HepG2 (cell line): ENCODE results near the gene SLC13A3. TPM values are rescaled to one million over a fixed set of nuclear protein-coding genes. Genes with fewer than 3 reads are reported as not detected.

Experiments
- ATF7-NPFF ChIP-seq: sonication (generic); formaldehyde crosslinking; IDR thresholded peaks from 2 replicates; pipeline ENCODE4 v1.8.1; 2023; ENCODE audit warnings: mild to moderate bottlenecking, low read depth, missing genetic modification reagents, moderate library complexity
- DNMT1 ChIP-seq: sonication (generic); formaldehyde crosslinking; IDR thresholded peaks from 2 replicates; pipeline ENCODE4 v1.5.1; 2020; ENCODE audit warnings: mild to moderate bottlenecking, missing genetic modification reagents
- GFI1 ChIP-seq: sonication (generic); formaldehyde crosslinking; IDR thresholded peaks from 2 replicates; pipeline ENCODE4 v1.5.0; 2020; ENCODE audit warnings: missing genetic modification reagents, mild to moderate bottlenecking, borderline replicate concordance
- KLF12 ChIP-seq: sonication (generic); formaldehyde crosslinking; IDR thresholded peaks from 2 replicates; pipeline ENCODE4 v1.4.0; 2020; ENCODE audit warnings: missing genetic modification reagents, borderline replicate concordance
- MAFF ChIP-seq: IDR thresholded peaks from 2 replicates; pipeline ENCODE4 v1.6.1; 2011; ENCODE audit warnings: low read depth, low read length, improper control_type of control experiment
- NFYB ChIP-seq: sonication (generic); formaldehyde crosslinking; IDR thresholded peaks from 2 replicates; pipeline ENCODE4 v1.4.0; 2020; ENCODE audit warnings: missing genetic modification reagents
- POGZ ChIP-seq: sonication (generic); formaldehyde crosslinking; IDR thresholded peaks from 2 replicates; pipeline ENCODE4 v1.4.0; 2020; ENCODE audit warnings: mild to moderate bottlenecking, missing genetic modification reagents
- POLR2AphosphoS5 ChIP-seq: IDR thresholded peaks from 2 replicates; pipeline ENCODE4 v1.6.1; 2012; ENCODE audit warnings: low read depth, low read length
- ZNF33A ChIP-seq: sonication (generic); formaldehyde crosslinking; IDR thresholded peaks from 2 replicates; pipeline ENCODE4 v1.5.1; 2020; ENCODE audit warnings: missing genetic modification reagents, mild to moderate bottlenecking, moderate library complexity, borderline replicate concordance
- ZNF446 ChIP-seq: sonication (generic); formaldehyde crosslinking; IDR thresholded peaks from 2 replicates; pipeline ENCODE4 v1.5.0; 2020; ENCODE audit warnings: mild to moderate bottlenecking, missing genetic modification reagents
- ZNF747 ChIP-seq: sonication (generic); formaldehyde crosslinking; IDR thresholded peaks from 2 replicates; pipeline ENCODE4 v1.8.1; 2023; ENCODE audit warnings: missing genetic modification reagents, mild to moderate bottlenecking, borderline replicate concordance
- polyA plus RNA-seq, 8 experiments: library from polyadenylated mRNA; depleted of rRNA in 3 of 8; stranded (reverse) in 7 of 8; unstranded in 1 of 8; fragments of >200 nt; fragmentation: Illumina TruSeq in 4 of 8; extraction: Trizol in 4 of 8; gene quantifications; 2 replicates each; pipeline versions ENCODE4 v1.2.1 to v1.2.3, GENCODE V29; 2011 to 2016; ENCODE audit warnings: low read depth in 4 of 8, missing spikeins in 1 of 8, mixed read lengths in 1 of 8; ENCODE audit not compliant: insufficient read depth in 1 of 8
- total RNA-seq, 5 experiments: library from RNA; depleted of rRNA; stranded (reverse); fragments of >200 nt; fragmentation: Illumina TruSeq; extraction: Trizol; gene quantifications; 2 replicates each; pipeline ENCODE4 v1.2.3, GENCODE V29; 2016; ENCODE audit warnings: low read depth in 1 of 5
- TF ChIP-seq, protein P1 (sequence below): sonication (generic); formaldehyde crosslinking; IDR thresholded peaks from 2 replicates; pipeline ENCODE4 v1.4.0; 2020; ENCODE audit warnings: missing genetic modification reagents, borderline replicate concordance
- TF ChIP-seq, protein P2 (sequence below), 2 experiments: IDR thresholded peaks; 2 replicates each; pipeline ENCODE4 v1.6.1; 2011 to 2012; ENCODE audit warnings: low read length in 2 of 2, borderline replicate concordance in 1 of 2, low read depth in 1 of 2, mild to moderate bottlenecking in 1 of 2, moderate library complexity in 1 of 2
- TF ChIP-seq, protein P3 (sequence below): sonication (generic); formaldehyde crosslinking; IDR thresholded peaks from 2 replicates; pipeline ENCODE4 v1.5.0; 2020; ENCODE audit warnings: missing genetic modification reagents
- TF ChIP-seq, protein P4 (sequence below): sonication (generic); formaldehyde crosslinking; IDR thresholded peaks from 2 replicates; pipeline ENCODE4 v1.8.0; 2022; ENCODE audit warnings: missing genetic modification reagents, mild to moderate bottlenecking, borderline replicate concordance
- TF ChIP-seq, protein P5 (sequence below): sonication (generic); formaldehyde crosslinking; IDR thresholded peaks from 2 replicates; pipeline ENCODE4 v1.4.0; 2020; ENCODE audit warnings: missing genetic modification reagents

The SLC13A3 gene
- total and polyA plus RNA-seq, 2 of the 13 experiments (the other 11 are each of a cell fraction or from before 2014, with no cell fraction given): 66.5 to 76.0 TPM

DNA sequence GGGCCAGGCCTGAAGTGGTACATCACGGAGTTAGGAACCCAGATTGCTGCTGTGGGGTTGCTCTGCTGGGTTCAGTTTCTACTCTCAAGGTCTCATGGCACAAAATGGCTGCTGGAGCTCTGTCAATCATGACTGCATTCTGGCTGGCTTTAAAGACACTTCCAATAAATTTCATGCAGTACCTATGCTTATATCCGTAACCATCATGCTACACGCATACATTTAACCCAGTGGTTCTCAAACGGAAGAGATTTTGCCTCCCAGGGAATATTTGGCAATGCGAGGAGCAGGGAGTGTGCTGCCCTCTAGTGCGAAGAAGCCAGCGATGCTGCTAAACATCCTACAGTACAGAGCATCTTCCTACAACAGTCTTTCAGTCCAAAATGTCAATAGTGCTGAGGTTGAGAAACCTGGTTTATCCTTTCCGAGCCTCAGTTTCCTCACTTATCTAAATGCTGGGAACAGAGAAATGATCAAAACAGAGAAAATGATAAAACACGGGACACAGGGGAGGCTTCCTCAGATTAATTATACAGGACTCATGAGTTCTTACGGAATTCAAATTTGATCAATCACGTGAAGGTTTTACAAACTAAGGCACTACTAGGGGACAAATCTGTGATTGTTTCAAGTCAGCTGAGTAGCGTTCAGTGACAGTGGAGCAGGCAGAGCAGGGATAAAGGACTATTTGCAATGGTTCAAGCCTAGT lies 48.5 kb upstream of the SLC13A3 start (continued):
- no peak for TF ChIP-seq POLR2AphosphoS5
- TF ChIP-seq NFYB: 0 out of 2 replicates have a peak, but pooled peaks have one; percentile 24
- TF ChIP-seq GFI1 (CRISPR knock-in tag): no peak
- TF ChIP-seq KLF12 (CRISPR knock-in tag): no peak
- TF ChIP-seq, protein P1, sequence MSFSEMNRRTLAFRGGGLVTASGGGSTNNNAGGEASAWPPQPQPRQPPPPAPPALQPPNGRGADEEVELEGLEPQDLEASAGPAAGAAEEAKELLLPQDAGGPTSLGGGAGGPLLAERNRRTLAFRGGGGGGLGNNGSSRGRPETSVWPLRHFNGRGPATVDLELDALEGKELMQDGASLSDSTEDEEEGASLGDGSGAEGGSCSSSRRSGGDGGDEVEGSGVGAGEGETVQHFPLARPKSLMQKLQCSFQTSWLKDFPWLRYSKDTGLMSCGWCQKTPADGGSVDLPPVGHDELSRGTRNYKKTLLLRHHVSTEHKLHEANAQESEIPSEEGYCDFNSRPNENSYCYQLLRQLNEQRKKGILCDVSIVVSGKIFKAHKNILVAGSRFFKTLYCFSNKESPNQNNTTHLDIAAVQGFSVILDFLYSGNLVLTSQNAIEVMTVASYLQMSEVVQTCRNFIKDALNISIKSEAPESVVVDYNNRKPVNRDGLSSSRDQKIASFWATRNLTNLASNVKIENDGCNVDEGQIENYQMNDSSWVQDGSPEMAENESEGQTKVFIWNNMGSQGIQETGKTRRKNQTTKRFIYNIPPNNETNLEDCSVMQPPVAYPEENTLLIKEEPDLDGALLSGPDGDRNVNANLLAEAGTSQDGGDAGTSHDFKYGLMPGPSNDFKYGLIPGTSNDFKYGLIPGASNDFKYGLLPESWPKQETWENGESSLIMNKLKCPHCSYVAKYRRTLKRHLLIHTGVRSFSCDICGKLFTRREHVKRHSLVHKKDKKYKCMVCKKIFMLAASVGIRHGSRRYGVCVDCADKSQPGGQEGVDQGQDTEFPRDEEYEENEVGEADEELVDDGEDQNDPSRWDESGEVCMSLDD (CRISPR knock-in tag): no peak
- TF ChIP-seq POGZ (CRISPR knock-in tag): peak; percentile 46; the same call in 1 of the 2 replicates
- TF ChIP-seq ZNF446 (CRISPR knock-in tag): no peak
- TF ChIP-seq, protein P2, sequence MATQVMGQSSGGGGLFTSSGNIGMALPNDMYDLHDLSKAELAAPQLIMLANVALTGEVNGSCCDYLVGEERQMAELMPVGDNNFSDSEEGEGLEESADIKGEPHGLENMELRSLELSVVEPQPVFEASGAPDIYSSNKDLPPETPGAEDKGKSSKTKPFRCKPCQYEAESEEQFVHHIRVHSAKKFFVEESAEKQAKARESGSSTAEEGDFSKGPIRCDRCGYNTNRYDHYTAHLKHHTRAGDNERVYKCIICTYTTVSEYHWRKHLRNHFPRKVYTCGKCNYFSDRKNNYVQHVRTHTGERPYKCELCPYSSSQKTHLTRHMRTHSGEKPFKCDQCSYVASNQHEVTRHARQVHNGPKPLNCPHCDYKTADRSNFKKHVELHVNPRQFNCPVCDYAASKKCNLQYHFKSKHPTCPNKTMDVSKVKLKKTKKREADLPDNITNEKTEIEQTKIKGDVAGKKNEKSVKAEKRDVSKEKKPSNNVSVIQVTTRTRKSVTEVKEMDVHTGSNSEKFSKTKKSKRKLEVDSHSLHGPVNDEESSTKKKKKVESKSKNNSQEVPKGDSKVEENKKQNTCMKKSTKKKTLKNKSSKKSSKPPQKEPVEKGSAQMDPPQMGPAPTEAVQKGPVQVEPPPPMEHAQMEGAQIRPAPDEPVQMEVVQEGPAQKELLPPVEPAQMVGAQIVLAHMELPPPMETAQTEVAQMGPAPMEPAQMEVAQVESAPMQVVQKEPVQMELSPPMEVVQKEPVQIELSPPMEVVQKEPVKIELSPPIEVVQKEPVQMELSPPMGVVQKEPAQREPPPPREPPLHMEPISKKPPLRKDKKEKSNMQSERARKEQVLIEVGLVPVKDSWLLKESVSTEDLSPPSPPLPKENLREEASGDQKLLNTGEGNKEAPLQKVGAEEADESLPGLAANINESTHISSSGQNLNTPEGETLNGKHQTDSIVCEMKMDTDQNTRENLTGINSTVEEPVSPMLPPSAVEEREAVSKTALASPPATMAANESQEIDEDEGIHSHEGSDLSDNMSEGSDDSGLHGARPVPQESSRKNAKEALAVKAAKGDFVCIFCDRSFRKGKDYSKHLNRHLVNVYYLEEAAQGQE (IDR thresholded peaks at IDR 0.05; ENCODE audit: borderline replicate concordance in 1 of 2, low read depth in 1 of 2, low read length in 2 of 2): no peak
- no peak for TF ChIP-seq DNMT1 (CRISPR knock-in tag)
- TF ChIP-seq, protein P3, sequence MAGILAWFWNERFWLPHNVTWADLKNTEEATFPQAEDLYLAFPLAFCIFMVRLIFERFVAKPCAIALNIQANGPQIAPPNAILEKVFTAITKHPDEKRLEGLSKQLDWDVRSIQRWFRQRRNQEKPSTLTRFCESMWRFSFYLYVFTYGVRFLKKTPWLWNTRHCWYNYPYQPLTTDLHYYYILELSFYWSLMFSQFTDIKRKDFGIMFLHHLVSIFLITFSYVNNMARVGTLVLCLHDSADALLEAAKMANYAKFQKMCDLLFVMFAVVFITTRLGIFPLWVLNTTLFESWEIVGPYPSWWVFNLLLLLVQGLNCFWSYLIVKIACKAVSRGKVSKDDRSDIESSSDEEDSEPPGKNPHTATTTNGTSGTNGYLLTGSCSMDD: no peak
- TF ChIP-seq, protein P4, sequence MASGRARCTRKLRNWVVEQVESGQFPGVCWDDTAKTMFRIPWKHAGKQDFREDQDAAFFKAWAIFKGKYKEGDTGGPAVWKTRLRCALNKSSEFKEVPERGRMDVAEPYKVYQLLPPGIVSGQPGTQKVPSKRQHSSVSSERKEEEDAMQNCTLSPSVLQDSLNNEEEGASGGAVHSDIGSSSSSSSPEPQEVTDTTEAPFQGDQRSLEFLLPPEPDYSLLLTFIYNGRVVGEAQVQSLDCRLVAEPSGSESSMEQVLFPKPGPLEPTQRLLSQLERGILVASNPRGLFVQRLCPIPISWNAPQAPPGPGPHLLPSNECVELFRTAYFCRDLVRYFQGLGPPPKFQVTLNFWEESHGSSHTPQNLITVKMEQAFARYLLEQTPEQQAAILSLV (CRISPR knock-in tag): no peak
- TF ChIP-seq ATF7-NPFF: no peak
- no peak for TF ChIP-seq MAFF
- TF ChIP-seq ZNF33A: no peak
- TF ChIP-seq ZNF747 (CRISPR knock-in tag): no peak
- TF ChIP-seq, protein P5, sequence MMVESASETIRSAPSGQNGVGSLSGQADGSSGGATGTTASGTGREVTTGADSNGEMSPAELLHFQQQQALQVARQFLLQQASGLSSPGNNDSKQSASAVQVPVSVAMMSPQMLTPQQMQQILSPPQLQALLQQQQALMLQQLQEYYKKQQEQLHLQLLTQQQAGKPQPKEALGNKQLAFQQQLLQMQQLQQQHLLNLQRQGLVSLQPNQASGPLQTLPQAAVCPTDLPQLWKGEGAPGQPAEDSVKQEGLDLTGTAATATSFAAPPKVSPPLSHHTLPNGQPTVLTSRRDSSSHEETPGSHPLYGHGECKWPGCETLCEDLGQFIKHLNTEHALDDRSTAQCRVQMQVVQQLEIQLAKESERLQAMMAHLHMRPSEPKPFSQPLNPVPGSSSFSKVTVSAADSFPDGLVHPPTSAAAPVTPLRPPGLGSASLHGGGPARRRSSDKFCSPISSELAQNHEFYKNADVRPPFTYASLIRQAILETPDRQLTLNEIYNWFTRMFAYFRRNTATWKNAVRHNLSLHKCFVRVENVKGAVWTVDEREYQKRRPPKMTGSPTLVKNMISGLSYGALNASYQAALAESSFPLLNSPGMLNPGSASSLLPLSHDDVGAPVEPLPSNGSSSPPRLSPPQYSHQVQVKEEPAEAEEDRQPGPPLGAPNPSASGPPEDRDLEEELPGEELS (CRISPR knock-in tag): no peak
